Heart right ventricle (tissue), 16 donors: ENCODE measurements around the gene IL1RL2. TPM values are rescaled to one million over a fixed set of nuclear protein-coding genes. Genes with fewer than 3 reads are reported as not detected.
A peak's percentile ranks its signal among the peaks of the same experiment; 100 is the strongest.

Experiments
- ATAC-seq, 8 donors: fragments of 200-7000 bp; cut with Tn5 transposase; one replicate each; pipeline ENCODE4 v1.9.1; 2020; ENCODE audit warnings: mild to moderate bottlenecking in 8 of 8, moderate library complexity in 8 of 8, moderate number of reproducible peaks in 1 of 8
- DNase-seq, 2 donors: peaks; one replicate each; pipeline ENCODE4 v3.0.0-alpha.2; 2020
- H3K27ac ChIP-seq, 10 donors: fragments of 200-600 bp; sonication (generic) in 2 of 10; one replicate each; pipeline versions ENCODE4 v1.5.0 to v1.8.0; 2020 to 2022; ENCODE audit warnings: mild to moderate bottlenecking in 3 of 10
- H3K27me3 ChIP-seq, 7 donors: fragments of 200-600 bp; one replicate each; pipeline ENCODE4 v1.8.0; 2021 to 2022; ENCODE audit warnings: mild to moderate bottlenecking in 2 of 7
- H3K36me3 ChIP-seq, 9 donors: fragments of 200-600 bp; sonication (generic) in 1 of 9; one replicate each; pipeline versions ENCODE4 v1.5.0 to v1.8.0; 2020 to 2022; ENCODE audit warnings: mild to moderate bottlenecking in 2 of 9
- H3K4me1 ChIP-seq, 9 donors: fragments of 200-600 bp; sonication (generic) in 1 of 9; one replicate each; pipeline versions ENCODE4 v1.5.0 to v1.8.0; 2020 to 2022; ENCODE audit warnings: mild to moderate bottlenecking in 4 of 9
- H3K4me3 ChIP-seq, 10 donors: fragments of 200-600 bp; sonication (generic) in 2 of 10; one replicate each; pipeline versions ENCODE4 v1.5.0 to v1.8.0; 2020 to 2022; ENCODE audit warnings: mild to moderate bottlenecking in 7 of 10, moderate library complexity in 2 of 10
- H3K9me3 ChIP-seq, 11 donors: fragments of 200-600 bp in 10 of 11; sonication (generic) in 2 of 11; one replicate each; pipeline versions ENCODE4 v1.5.0 to v1.8.0; 2013 to 2022; ENCODE audit warnings: mild to moderate bottlenecking in 2 of 11, control low read depth in 1 of 11, moderate library complexity in 1 of 11
- CTCF ChIP-seq, 9 donors: fragments of 200-600 bp; sonication (generic) in 2 of 9; IDR thresholded peaks; one replicate each; pipeline versions ENCODE4 v1.5.0 to v1.8.0; 2021 to 2022; ENCODE audit warnings: antibody characterized with exemption in 9 of 9, mild to moderate bottlenecking in 5 of 9, moderate library complexity in 1 of 9
- WGBS, 2 donors: extraction: QIAGEN DNeasy Blood & Tissue Kit; methylation state at CpG; one replicate each; pipeline ENCODE4 v1.1.7; 2013; ENCODE audit warnings: inconsistent platforms in 1 of 2; 5-methylcytosine and 5-hydroxymethylcytosine counted together
- intact Hi-C, 10 donors: fragments of 100-400 bp; cut with DNase I; formaldehyde crosslinking; loops; one replicate each; pipeline versions ENCODE4 v1.11.1 to v1.14.2; 2022
- polyA plus RNA-seq, 2 donors: library from polyadenylated mRNA; stranded (reverse); fragments of 200-250 nt; gene quantifications; one replicate each; pipeline ENCODE4 v1.2.3, GENCODE V29; 2013
- total RNA-seq, 10 donors: library from RNA; stranded (reverse); fragmentation: NEBNext Ultra II Directional in 3 of 10; extraction: Animal tissue kit (Norgen Biotek cat#: 25700) in 3 of 10; gene quantifications; one replicate each; pipeline versions ENCODE4 v1.2.1 to v1.2.4, GENCODE V29; 2021 to 2023
- donor health status: Arrhythmogenic right ventricular cardiomyopathy.
- donor health status: ischemic (EF 13 %, LVEDD 7.1; RV severe dilation, severe dysfunction).
- donor health status: healthy with polysubstance abuse.
- donor health status: DM: no; HTN: yes; CAD: no.
- donor health status: DM: no; HTN: no; CAD: no.
- donor health status: ischemic (EF 25% LVEDD 6.9; RV normal size, moderate dysfunction).
- donor health status: ischemic (EF 25% LVEDD 5.7; RV mildly dilated, moderate dysfunction).
- donor health status: healthy.
- donor health status: DM: yes; HTN: yes; CAD: no.
- donor health status: Ischemic cardiomyopathy.
- donor health status: ischemic (EF 35%, LVEDD 5.7; RV mildly dilated, moderate dysfunction).
- donor health status: nonischemic (EF 11% LVEDD 7.7; RV severe dilation, severe dysfunction).
- donor health status: DM: yes; HTN: yes; CAD: no.
- donor health status: PGD.
- donor health status: ischemic (EF 29% LVEDD 5.4; RV normal size, mild dysfunction).
- donor health status: nonischemic (EF 23%, LVEDD 6.1; RV moderate dilation, normal function).

The IL1RL2 gene
- total and polyA plus RNA-seq, 12 donors: 0.11 to 0.92 (median 0.29) TPM; not detected in 5

- DNase-seq (no peak), ATAC-seq (peak in 1 of 8 donors; percentile 25)
- 54 to 63% methylated on average over 2 of the region's 2 CpGs for WGBS, 2 donors
- intact Hi-C loops: no loop called here
- H3K4me1 ChIP-seq: peaks cover 0 to 16% (median 0%) of the 10 kb centered on the region in 9 donors
- peaks cover 0 to 50% (median 0%) of the 10 kb centered on the region in 7 donors for H3K27me3 ChIP-seq
- no peak overlapping the region for H3K27ac ChIP-seq
- TF ChIP-seq CTCF (IDR thresholded peaks at IDR 0.05): no peak
- H3K36me3 ChIP-seq: no peaks in the 10 kb centered on the region
- H3K4me3 ChIP-seq: no peak overlapping the region
- H3K9me3 ChIP-seq: no peaks in the 10 kb centered on the region
These were observed 95.9 kb downstream of the IL1RL2 start for GRCh38 chr2:102282678-102283091.

GRCh38 chr2:102283996-102284395, 97.2 kb downstream of the IL1RL2 start:
- H3K27me3 ChIP-seq: peaks cover 0 to 55% (median 0%) of the 10 kb centered on the region in 7 donors
- peaks cover 0 to 9% (median 0%) of the 10 kb centered on the region in 9 donors for H3K4me1 ChIP-seq
- intact Hi-C loops: no loop called here
- TF ChIP-seq CTCF (IDR thresholded peaks at IDR 0.05): no peak
- no peak overlapping the region for H3K27ac ChIP-seq
- H3K9me3 ChIP-seq: no peaks in the 10 kb centered on the region
- no peak overlapping the region for H3K4me3 ChIP-seq
- DNase-seq (no peak), ATAC-seq (no peak)
- WGBS, 2 donors: 95% methylated on average over 1 of the region's 1 CpG
- no peaks in the 10 kb centered on the region for H3K36me3 ChIP-seq

- Histone ChIP-seq H3K4me1 (peaks cover 0 to 8% (median 0%) of the 10 kb centered on the region in 9 donors), H3K9me3 (no peaks in the 10 kb centered on the region), H3K4me3 (no peak overlapping the region), H3K36me3 (no peaks in the 10 kb centered on the region), H3K27ac (no peak overlapping the region), H3K27me3 (peaks cover 0 to 59% (median 0%) of the 10 kb centered on the region in 7 donors)
- no peak for ATAC-seq
- 94 to 97% methylated on average over 3 of the region's 3 CpGs for WGBS, 2 donors
- DNase-seq: no peak
- no peak for TF ChIP-seq CTCF (IDR thresholded peaks at IDR 0.05)
- intact Hi-C loops: no loop called here
These were observed 97.8 kb downstream of the IL1RL2 start for GRCh38 chr2:102284611-102285010.

GRCh38 chr2:102285368-102285767, 98.5 kb downstream of the IL1RL2 start:
- H3K27ac ChIP-seq: no peak overlapping the region
- intact Hi-C loops: no loop called here
- H3K9me3 ChIP-seq: no peaks in the 10 kb centered on the region
- DNase-seq: no peak
- H3K27me3 ChIP-seq: peaks cover 0 to 59% (median 0%) of the 10 kb centered on the region in 7 donors
- 81 to 89% methylated on average over 2 of the region's 2 CpGs for WGBS, 2 donors
- H3K36me3 ChIP-seq: no peaks in the 10 kb centered on the region
- no peak for ATAC-seq
- TF ChIP-seq CTCF (IDR thresholded peaks at IDR 0.05): no peak
- H3K4me1 ChIP-seq: peaks cover 0 to 8% (median 0%) of the 10 kb centered on the region in 9 donors
- H3K4me3 ChIP-seq: no peak overlapping the region
